Fibroblast of upper back skin (primary cell): ENCODE measurements around the gene RIMBP2.

Experiments
- DNase-seq: peaks from one replicate; pipeline ENCODE4 v3.0.0-alpha.2; 2013

Gene RIMBP2

GRCh38 chr12:130625201-130625600 lies 90.9 kb downstream of the RIMBP2 start:
- DNase-seq = no peak

DNA sequence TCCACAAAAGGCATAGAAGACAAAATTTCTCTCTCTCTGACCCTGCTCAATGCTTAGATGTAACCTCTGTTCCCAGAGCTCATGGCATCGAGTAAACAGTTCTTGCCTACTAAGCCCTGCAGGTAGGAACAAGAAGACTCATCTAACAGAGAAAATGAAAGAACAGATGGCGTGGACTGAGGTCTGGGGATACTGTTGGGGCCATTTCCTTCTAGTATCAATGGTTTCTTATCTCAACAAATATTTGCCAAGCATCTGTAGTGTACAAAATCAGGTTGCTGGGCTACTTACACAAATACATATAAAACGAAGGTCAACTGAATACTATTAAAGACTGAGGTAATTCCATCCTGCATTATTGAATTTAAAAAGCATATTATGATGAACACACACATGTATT lies 93.3 kb downstream of the RIMBP2 start:
- no peak for DNase-seq

- no peak for DNase-seq
Observed at GRCh38 chr12:130621696-130622298, 94.3 kb downstream of the RIMBP2 start.

GRCh38 chr12:130620756-130621155 lies 95.3 kb downstream of the RIMBP2 start:
- DNase-seq = no peak

GRCh38 chr12:130620281-130620680 lies 95.8 kb downstream of the RIMBP2 start:
- DNase-seq = no peak

DNA sequence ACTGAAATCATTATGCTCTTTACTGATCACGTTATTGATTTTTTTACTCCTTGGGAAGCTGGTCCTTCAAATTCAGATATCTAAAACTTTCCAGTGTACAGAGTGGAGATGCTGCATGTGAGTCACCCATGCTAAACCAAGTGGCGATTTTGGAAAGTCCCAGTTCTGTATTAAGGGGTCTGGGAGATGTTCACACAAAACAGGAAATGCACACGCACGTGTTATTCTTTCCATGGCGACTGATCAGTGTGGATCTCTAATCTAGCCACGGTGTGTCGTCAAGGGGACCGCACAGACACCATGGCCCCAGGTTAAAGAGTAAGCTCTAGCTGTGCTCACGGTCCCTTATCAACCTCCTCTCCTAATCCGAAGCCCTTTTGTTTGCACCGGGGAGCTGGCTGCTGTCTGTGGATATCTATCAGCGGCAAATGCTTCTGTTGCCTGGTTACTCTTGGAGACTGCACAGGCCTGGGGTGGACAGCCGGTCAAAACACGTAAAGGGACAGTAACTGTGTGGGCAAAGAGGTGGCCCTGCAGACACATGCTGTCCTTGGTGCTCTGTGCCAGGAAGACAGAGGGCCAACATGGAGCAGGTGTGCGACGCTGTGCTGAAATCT lies 96.6 kb downstream of the RIMBP2 start:
- no peak for DNase-seq

DNA sequence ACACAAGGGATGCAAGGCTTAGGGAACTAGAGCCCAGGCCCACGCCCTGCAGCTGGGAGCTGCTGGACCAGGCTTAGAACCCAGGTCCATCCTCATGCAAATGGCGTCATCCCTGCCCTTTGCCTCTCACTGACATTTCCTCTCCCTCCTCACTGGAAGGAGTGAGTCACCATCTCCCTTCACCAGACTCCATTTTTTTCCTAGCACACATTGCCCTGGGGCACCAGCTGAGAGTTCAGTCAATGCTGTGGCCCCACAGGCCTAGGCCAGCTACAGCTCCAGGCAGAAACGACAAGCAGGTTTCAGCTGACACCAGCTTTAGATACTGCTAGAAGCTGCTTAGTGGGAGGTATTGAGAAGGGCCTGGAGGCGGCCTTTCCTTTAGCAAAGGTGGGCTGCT lies 98.9 kb downstream of the RIMBP2 start:
- DNase-seq = no peak

DNA sequence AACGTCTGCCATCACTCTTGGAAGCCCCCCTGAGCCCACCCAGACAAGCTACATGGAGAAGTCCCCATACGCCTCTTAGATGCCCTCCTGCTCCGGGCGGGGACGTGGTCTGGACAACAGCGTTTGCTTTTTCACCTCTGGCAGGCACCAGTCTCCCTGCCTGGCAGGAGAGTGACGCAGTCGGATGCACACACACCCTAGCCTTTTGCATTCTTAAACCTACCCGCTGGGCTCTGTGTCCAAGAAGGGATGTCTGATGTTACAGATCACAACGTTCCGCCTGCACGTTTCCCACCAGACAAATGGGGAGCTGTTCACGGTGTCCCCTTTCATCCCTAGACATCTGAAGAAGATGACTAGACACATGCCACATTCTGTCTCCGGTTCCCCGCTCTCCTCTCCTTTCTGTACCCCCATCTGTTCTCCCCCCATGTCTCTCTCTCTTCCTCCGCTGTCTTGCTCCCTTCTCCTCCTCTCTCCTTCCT lies 100.2 kb downstream of the RIMBP2 start:
- no peak for DNase-seq

- DNase-seq = no peak
Observed at GRCh38 chr12:130614530-130614905, 101.6 kb downstream of the RIMBP2 start.

- DNase-seq = no peak
Observed at GRCh38 chr12:130613831-130614529, 102.1 kb downstream of the RIMBP2 start.

GRCh38 chr12:130613131-130613530 lies 103.0 kb downstream of the RIMBP2 start:
- no peak for DNase-seq

DNA sequence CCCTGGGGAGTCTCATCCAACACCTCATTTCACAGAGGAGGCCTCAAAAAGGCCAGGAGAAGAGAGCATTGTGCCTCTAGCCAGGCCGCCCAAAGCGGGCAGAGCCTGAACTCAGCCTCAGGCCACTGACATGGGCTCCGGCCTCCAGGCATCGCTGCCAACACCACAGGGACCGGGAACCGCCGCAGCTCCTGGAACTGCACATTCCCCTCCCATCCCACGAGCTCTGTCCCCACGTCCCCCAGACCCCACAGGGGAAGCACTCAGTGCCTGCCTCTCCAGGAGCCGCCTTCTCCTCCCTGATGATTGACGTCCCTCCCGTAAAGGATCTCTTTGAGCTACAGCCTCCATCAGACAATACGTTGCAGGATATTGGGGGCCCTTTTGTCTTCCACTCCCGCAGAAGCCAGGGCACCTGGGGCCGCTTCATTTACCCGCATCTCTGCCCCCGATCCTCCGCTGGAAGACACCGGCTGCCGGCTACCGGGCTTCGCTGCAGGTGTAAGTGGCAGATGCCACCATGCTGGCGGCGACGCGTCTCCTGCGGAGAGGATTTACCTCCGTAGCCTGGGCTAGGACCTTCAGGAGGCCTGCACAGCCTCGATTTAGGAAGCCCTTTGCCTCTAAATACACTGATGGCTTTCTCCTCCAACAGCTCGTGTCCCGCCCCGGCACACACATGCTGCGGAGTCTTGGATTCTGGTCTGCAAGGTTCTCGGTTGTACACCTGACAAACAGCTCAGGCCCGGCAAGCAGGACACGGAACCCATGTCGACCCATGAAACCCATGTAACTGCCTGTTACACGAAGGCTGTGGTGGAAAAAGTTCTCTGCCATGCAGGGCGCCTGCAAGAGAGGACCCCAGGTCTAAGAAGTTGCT lies 104.8 kb downstream of the RIMBP2 start:
- DNase-seq = no peak

DNA sequence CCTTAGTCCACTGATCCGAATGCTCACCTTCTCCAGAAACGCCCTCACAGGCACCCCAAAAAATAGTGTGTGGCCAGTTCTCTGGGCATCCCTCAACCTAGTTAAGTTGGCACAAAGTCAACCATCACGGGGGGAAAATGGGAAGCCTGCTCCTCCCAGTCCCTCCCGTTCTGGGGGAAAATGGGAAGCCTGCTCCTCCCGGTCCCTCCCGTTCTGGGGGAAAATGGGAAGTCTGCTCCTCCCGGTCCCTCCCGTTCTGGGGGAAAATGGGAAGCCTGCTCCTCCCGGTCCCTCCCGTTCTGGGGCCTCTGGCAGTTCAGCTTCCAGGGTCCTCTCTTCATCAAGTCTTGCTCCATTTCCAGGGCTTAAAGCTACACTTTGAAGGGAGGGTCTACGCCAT lies 106.1 kb downstream of the RIMBP2 start:
- no peak for DNase-seq

GRCh38 chr12:130608831-130609230 lies 107.3 kb downstream of the RIMBP2 start:
- DNase-seq = no peak

DNA sequence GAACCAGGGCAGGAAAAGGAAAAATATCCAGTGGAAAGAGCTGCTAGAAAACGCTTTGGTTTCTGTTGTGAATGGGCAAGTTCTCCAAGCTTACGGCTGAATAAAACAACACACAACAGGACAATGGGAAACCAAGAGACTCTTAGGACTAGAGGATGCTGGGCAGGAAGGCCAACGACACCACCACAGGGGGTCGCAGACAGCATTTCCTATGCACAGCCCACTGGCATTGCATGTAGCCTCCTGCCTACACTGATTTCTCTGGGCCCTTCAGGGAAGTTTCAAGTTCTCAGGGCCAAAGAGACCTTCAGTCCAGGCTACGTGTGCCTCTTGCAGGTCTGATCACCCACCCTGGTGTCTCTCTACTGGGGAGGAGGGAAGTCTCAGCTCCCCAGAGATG lies 108.0 kb downstream of the RIMBP2 start:
- DNase-seq = no peak

GRCh38 chr12:130606231-130606630 lies 109.9 kb downstream of the RIMBP2 start:
- no peak for DNase-seq

GRCh38 chr12:130603396-130603965 lies 112.6 kb downstream of the RIMBP2 start:
- DNase-seq = no peak

DNA sequence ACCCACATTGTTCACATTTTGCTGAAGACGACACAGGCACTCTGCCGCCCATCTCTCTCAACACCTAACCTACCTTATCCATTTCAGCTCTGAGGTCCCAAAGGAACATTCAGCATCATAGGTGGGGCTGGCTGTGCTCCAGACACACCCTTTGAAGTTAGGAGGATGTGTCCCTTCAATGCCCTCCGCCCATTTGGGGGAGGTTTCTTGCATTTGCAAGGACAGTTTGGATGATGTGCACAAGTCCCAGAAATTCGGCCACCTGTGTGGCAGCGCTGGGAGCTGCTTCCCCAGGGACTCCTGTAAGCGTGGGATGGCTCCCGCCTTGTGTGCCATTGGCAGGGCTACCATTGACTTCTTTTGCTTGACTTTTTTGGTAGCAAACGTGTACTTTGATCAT lies 113.8 kb downstream of the RIMBP2 start:
- no peak for DNase-seq

DNA sequence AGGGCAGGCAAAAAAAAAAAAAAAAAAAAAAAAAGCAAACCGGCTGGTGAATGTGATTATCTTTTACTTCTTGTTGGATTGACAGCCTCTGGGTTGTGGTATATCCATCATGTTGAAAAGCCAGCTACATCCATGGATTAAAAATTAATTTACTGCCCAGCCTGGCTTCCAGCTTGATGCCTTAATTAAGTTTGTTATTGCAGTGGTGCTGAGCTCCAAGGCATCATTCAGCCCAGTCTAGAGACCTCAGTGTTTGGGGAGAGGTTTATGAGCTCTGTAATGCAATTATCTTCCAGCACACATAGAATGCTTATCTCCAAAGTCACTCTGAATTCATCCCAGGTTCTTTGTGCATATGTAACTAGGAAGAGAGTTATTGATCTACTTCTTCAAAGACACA lies 114.8 kb downstream of the RIMBP2 start:
- no peak for DNase-seq

DNA sequence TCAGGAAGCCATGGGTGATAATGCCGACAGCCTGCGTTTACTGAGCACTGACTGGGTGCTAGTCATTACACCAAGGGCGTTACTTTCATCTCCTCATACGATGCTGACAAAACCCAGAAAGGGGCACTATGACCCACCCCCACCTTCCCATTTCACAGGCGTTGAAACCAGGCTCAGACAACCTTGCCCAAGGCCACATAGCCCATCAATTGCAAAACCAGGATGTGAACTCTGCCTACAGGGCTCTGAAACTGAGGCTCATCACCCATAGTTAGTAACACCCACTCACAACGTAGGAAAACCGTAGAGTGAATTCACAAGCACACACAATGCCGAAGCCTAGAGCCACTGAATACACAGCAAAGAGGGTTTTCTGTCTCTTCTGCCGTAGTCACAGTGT lies 119.9 kb downstream of the RIMBP2 start:
- no peak for DNase-seq

- no peak for DNase-seq
Observed at GRCh38 chr12:130595566-130595965, 120.5 kb downstream of the RIMBP2 start.

DNA sequence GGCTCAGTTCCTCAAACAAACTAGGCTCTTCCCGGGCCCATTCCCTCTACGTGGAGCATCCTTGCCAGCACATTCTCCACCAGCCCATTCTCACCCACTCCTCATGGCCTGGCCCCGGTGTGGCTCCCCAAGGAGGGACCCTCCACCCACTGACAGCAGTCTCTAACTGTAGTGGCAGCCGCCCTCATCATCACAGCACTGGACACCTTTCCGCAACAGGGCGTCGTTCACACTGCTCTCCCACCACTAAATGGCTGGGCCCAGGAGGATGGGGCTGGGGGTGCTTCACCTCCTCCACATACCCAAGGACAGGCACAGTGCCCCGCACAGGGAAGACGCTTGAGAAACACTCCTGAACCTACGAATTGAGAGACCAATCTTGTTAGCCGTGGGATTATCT lies 123.0 kb downstream of the RIMBP2 start:
- no peak for DNase-seq

GRCh38 chr12:130592641-130593040 lies 123.5 kb downstream of the RIMBP2 start:
- no peak for DNase-seq
